Dermis blood vessel endothelial cell (primary cell): Measurements from ENCODE around the gene TBL1XR1. TPM values are rescaled to one million over a fixed set of nuclear protein-coding genes. Genes with fewer than 3 reads are reported as not detected.
"Not testable (repeated sequence)": the region's sequence is repeated elsewhere in the genome, so short reads cannot be mapped to it uniquely, and the experiment has no call there.

Source experiments
- DNase-seq: peaks from one replicate; pipeline ENCODE4 v3.0.0; 2010
- total RNA-seq: library from RNA; depleted of rRNA; stranded (reverse); fragments of >200 nt; gene quantifications from 2 replicates; pipeline ENCODE4 v1.2.3, GENCODE V29; 2014

Gene TBL1XR1
- total RNA-seq, 1 donor from 2014 or later, result 117 TPM

DNA sequence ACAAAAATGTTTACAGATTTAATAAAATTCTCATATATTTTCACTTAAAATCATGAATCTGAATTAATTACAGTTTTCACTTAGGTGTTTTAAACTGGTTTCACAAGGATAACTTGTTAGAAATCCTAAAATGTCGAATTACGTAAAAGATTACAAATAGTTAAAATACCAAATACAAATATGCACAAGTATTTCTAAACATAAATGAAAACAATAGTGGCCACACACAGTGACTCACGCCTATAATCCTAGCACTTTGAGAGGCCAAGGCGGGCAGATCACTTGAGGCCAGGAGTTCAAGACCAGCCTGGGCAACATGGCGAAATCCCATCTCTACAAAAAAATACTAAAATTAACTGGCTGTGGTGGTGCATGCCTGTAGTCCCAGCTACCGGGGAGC, 10.9 kb upstream of the TBL1XR1 start:
- no peak for DNase-seq

DNA sequence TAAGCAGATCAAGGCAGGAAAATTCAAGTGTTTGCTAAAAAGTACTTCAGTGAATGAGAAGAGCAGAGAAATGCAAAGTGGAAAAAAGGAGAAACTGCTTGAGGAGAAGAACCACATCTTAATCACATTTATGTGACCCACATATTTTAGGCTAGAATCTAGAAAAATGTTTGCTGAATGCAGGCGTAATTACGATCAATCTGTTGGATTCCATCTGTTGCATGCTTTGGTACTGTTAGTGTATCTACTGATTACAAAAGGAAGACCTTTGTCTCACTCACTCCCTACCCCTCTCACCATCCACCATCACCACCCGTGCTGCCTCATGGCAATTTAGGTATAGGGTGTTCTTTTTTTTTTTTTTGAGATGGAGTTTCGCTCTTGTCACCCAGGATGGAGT, 9.7 kb upstream of the TBL1XR1 start:
- no peak for DNase-seq

DNA sequence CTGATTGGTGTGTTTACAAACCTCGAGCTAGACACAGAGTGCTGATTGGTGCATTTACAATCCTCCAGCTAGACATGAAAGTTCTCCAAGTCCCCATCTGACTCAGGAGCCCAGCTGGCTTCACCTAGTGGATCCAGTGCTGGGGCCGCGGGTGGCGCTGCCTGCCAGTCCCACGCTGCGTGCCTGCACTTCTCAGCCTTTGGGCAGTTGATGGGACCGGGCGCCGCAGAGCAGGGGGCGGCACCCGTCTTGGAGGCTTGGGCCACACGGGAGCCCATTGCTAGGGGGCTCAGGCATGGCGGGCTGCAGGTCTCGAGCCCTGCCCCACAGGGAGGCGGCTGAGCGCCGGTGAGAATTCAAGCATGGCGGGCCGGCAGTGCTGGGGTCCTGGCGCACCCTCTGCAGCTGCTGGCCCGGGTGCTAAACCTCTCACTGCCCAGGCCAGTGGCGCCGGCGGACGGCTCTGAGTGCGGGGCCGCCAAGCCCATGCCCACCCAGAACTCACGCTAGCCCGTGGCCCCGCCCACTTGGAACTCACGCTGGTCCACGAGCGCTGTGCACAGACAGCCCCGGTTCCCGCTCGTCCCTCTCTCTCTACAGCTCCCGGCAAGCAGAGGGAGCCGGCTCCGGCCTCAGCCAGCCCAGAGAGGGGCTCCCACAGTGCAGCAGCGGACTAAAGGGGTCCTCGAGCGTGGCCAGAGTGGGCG, 6.6 kb upstream of the TBL1XR1 start:
- DNase-seq, result no peak

DNA sequence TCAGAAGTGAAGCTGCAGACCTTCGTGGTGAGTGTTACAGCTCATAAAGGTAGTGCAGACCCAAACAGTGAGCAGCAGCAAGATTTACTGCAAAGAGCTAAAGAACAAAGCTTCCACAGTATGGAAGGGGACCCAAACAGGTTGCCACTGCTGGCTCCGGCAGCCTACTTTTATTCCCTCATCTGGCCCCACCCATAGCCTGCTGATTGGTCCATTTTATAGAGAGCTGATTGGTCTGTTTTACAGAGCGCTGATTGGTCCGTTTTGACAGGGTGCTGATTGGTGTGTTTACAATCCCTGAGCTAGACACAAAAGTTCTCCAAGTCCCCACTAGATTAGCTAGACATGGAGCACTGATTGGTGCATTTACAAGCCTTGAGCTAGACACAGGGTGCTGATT, 5.7 kb upstream of the TBL1XR1 start:
- not testable (repeated sequence) for DNase-seq

DNA sequence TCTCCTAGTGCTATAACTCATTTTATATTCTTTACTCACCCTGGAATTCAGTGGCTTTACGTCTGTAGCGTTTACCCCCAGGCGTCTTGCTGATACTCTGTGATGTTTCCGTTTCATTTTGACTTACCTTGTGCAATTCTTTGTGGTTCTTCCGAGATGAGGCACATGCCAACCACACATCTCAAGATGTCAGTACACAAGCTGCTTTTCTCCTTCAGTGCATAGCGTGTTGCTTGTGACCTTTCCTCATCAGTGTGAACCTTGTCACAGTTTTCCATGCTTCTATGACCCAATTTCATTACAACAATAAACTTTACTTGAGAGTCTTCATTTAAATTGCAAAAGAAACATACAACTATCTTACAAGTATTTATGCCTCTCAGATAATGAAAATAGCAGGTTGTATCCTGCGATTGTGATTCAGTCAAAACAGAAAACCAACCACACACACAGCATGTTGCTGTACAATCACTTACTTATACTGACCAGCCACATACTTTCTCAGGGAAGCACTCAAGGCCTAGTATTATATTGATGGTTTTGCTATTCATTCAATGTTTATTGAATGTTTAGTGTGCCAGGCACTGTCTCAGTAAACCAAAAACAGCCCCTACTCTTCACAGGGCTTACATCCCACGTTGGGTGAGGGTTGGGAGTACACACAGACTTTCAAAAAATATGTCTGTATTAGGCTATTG, 4.6 kb upstream of the TBL1XR1 start:
- no peak for DNase-seq

DNA sequence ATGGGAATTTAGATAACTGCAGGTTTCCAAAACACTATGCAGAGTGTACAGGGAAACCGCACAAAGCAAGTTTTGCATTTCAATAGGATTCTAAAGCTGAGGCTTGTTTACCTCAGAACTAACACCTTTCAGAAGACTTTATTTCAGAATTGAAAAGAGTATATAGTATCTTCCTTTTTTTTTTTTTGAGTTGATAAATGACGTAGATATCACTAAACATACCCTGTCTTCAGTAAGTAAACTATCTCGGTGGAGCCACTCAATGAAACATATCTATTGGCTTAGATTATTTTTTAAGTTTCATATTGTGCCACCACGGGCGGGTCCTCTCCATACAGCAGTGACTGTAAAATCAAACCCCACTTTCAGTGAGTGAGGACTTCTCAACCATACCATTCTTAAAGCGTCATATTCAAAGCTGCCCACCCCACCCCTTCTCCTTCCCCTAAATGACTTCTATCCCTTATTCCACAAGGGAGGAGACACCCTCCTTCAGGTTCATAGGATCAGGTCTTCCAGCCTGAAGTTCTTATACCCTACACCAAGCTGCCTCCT, 2.0 kb upstream of the TBL1XR1 start:
- peak; percentile 12 for DNase-seq

DNA sequence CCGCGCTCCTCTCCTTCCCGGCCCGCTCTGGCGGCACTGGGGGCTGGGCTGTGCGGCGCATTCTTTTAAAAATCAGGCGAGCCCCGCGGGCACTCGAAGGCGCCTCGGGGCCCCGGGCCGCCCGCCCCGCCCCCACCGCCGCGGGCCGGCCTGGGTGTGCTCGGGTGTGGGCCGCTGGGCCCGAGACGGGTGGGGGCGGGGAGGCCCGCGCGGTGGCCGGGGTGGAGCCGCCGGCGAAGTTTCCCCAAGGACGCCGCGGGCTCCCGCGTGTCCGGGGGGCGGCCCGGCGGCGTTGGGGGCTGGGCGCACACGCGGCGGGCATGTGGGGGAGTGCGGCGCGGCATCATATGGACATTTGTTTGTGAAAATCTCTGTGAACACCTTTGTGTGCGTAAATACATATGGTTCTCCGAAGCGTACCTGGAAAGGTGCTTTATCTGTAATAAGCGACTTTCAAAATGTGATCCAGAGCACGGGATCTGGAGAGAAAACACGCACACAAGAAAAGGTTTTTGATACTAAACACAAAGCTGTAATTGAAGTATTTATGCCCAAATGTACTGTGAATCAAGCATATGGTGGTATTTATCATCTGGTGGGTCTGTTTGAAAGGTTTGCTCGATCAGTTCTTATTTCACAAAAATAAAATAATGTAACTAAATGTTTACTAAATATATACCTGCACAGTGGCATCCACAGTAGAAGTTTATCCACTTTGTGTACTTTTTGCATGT, 612 bp upstream of the TBL1XR1 start:
- no peak for DNase-seq

DNA sequence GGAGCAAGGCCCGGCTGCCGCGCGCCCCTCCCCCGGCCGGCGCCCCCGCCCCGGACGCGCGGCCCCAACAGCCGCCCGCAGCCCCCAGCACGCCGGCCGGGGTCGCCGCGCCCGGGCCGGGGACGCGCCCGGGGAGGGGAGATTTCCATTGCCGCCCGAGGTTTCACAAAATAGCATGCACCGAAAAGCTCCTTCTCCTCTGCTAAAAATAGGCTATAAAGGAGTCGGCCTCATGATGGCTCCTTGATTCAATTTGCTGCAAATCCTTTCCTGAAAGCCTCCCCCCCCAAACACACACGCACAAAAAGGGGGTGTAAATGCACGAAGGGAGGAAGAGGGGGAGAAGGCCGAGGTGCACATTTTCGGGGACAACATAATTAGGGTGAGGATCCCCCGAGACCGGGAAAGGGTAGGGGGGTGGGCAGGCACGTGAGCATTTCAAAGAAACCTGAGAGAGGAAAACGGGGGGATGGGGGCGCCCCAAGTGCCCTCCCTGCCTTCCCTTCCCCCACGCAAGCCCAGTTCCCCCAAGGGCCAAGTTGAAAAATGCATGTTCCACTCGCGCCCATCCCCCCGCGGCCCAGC, 734 bp downstream of the TBL1XR1 start:
- peak; percentile 50 for DNase-seq

DNA sequence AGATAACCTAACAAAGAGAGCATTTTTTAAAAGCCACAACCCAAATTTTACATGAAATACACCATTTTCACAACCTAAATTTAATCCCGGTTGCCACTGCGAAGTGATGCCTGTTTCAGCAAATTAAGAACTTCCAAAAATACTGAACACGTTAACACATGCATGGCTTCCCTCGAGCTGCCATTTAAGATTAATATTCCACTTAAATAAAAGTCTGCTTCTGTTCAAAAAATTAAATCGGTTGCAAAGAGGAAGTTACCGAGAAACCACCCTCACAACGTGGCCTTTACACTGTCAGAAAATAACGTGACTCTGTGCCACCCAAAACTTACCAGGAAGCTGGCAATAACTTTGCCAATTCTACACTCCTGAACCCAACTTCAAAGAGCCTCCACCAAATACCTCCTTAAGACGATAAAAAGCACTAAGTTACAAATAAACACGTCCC, 1.2 kb downstream of the TBL1XR1 start:
- peak; percentile 41 for DNase-seq

DNA sequence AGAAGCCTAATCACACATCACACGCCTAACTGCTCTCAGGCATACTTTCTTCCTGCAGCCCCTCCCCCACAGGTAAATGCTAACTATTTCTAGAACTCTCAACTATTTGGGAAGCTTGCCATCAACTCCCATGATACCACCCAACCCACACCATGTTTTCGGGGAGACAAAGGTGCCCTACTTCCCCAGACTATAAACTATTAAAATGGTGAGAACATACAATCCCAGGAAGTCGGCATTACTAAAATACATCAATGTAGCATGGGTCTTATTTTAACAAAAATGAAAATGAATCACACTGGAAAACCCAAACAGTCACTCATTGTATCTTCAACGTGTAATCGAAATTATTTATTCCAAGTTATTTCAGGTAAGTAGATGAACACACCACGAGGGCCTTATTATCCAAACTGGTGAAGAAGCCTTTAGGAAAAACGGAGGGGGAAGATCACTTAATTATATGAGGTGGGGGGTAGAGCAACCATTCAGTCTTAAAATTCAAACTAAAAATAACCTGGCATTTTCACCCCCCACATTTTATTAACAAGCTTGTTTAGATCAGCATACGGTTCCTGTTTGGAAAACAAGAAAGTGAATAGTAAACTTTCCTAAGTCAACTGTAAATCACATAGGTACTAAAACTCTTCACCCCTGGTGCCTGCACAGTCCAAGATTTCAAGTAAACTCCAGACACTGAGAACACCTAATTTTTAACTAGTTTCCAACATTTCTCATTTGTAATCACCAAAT, 1.9 kb downstream of the TBL1XR1 start:
- peak; percentile 44 for DNase-seq

DNA sequence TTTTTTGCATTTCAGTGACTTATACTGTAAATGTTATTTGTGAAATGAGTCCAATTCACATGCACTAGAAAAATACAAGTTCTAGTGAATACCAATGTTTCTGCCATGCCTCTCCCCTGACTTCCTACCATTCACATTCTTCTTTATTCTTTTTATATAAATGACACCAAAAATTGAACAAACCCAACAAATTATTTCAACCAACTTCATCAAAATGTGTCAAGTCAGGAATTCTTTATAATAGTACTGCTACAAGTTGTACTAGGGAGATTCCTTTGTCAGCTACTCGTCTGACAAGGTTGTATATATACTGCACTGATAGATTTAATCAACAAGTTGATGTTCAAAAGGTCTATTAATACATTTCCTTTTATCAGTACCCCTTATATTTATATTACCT, 3.0 kb downstream of the TBL1XR1 start:
- no peak for DNase-seq

DNA sequence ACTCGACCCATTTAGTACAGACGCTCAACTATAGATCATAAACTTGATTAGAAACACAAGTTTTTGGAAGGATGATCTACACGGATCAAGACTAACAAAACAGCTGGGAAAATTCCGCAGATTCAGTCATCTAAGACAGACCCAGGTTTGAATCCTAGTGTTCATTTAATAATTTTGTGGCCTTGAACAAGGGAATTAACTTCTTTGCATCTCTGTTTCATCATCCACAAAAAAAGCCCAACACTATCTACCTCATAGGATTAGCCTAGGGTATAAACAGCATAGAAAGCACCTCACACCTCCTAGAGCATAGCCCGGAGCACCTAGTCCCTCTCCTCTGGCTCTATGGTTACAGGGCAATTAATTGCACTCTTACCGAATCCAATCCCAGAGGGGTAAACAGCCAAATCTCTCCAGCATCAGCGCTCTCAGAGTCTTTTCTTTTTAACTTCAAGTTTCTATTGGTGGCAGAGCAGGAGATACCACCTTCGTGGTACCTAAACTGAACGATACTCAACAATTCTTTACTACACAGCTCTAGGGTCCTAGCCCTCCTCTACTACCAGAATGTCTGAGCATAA, 3.5 kb downstream of the TBL1XR1 start:
- DNase-seq, result no peak

DNA sequence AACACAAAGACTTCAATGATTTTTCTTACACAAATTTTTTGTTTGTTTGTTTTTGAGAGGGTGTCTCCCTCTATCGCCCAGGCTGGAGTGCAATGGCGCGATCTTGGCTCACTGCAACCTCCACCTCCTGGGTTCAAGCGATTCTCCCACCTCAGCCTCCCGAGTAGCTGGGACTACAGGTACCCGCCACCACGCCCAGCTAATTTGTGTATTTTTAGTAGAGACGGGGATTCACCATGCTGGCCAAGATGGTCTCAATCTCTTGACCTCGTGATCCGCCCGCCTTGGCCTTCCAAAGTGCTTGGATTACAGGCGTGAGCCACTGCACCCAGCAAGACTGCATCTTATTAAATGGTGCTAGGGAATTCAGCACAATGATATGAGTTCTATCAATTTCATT, 4.0 kb downstream of the TBL1XR1 start:
- DNase-seq, result not testable (repeated sequence)

DNA sequence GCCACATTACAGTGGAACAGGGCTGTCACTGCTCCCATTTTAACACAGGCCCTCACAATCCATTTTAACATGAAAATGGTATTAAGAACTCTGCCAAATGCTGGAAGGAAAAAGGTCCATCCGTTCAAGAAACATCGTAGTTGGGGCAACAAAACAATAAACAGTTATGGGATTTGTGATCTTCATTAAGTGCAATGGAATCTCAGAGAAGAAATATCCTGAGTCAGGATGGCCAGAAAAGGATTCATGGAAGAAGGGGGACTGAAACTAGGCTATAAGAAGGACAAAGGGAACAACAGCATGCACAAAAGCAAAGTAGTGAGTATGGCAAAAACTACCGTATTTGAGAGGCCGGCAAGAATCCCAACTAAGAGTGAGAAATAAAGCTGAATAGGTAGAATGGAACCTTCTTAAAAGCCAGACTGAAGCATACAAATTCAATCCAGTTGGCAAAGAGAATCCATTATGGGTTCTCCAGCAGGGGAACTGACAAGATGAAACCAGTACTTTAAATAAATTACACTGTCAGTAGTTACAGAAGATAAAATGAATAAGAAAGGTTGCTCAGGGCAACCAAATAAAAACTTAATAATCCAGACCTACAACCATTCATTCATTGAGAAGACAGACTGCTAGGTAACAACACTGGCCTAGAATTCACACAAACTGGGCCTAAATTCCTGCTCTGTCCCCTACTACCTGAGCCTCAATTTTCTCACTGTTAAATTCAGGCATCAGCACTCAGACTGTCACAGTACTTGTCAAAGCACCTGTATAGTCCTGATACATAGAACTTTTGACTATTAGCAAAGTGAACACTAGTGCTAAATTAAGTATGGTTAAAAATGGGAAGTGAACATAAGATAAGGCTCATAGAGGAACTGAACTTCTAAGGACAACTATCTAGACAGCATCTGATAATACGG, 6.3 kb downstream of the TBL1XR1 start:
- peak; percentile 59 for DNase-seq

DNA sequence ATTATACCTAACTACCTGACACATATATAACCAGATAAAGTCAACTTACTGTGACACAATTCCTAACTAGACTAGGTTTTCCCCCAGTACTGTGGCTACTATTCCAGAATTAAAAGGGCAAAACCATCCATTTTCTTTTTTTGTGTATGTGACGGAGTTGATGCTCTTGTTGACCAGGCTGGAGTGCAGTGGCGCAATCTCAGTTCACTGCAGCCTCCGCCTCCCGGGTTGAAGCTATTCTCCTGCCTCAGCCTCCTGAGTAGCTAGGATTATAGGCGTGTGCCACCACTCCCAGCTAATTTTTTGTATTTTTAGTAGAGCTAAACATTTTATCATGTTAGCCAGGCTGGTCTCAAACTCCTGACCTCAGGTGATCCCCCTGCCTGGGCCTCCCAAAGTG, 7.1 kb downstream of the TBL1XR1 start:
- DNase-seq, result not testable (repeated sequence)

DNA sequence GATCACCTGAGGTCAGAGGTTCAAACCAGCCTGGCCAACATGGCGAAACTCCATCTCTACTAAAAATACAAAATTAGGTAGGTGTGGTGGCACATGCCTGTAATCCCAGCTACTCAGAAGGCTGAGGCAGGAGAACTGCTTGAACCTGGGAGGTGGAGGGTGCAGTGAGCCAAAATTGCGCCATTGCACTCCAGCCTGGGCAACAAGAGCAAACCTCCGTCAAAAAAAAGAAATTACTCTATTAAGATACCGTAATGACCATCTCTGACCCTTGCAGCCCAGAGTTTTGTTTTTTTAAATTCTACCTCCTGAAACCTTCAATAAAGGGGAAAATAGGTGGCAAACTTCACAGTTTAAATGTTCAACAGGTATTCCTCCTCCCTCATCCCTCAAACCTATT, 9.0 kb downstream of the TBL1XR1 start:
- DNase-seq, result not testable (repeated sequence)

DNA sequence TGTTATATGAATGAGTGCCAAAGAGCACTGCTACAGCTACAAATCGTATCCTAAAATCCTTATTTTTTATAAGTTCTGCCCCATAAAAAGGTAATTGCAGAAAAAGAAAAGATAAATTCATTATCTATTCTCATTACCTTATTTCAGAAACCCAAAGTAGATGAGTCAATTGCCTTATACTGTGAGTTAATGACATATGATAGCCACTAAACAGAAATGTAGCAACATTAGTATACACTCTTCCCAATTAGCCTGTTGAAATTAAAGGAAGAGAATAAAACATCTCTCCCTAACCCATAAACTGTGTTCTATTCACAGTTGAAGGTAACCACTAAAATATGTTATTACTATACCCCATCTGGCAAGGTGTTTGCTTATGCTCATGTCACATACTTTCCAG, 11.0 kb downstream of the TBL1XR1 start:
- DNase-seq, result no peak

DNA sequence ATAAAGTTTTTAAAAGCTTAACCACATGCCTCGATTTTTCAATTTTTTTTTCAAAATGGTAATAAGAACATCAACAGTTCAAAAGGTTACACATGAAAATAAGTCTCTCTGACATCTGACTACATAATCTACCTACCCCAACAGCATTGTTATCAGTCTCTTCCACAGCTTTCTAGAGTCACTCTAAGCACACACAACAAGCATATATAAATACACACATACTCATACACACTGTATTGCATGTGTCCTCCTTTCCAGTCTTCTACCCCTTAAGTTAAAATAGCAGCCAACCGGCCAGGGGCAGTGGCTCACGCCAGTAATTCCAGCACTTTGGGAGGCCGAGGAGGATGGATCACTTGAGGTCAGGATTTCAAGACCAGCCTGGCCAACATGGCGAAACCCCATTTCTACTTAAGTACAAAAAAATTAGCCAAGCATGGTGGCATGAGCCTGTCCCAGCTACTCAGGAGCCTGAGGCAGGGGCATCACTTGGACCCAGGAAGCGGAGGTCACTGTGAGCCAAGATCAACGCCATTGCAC, 12.2 kb downstream of the TBL1XR1 start:
- no peak for DNase-seq

DNA sequence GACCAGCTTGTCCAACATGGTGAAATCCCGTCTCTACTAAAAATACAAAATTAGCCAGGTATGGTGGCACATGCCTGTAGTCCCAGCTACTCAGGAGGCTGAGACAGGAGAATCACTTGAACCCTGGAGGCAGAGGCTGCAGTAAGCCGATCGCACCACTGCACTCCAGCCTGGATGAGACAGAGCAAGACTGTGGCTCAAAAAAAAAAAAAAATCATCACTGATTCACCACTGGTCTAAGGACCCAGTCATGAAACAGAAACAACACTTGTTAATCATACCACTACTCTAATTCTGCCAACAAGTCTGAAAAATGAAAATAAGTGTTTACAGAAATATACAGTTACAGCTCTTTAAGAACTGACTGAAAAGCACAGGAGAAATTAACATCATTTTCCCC, 12.7 kb downstream of the TBL1XR1 start:
- not testable (repeated sequence) for DNase-seq

DNA sequence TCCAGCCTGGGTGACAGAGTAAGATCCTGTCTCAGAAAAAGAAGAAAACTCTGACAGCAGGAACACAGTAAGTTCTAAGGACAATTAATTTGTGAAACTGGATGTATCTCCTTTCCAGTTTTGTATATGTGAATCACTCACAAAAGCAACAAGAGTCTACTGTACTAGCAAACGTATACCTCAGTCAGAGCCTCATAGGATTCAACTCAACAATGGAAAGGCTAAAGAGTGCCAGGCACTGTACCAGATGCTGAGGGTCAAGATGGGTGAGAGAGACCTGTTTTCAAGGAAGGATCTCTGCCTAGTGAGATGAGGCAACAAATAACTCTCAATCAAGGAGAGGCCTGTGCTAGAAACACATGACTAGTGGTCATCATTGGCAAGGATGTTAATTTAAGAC, 14.9 kb downstream of the TBL1XR1 start:
- DNase-seq, result no peak
